ENCODE data around the gene TMC5. TPM values are rescaled to one million over a fixed set of nuclear protein-coding genes. Genes with fewer than 3 reads are reported as not detected.

The TMC5 gene
- total RNA-seq, 1 experiment from 2014 or later = 1.2 TPM

- no peak overlapping the region for H3K27ac Mint-ChIP-seq
- peaks cover 36 to 39% of the 10 kb centered on the region in 2 experiments for H3K4me1 Mint-ChIP-seq
- H2BK5ac ChIP-seq (ENCODE audit: insufficient read length, low read length) = no peak overlapping the region
- H3K4me1 ChIP-seq (ENCODE audit: insufficient read depth, low read length) = 0 out of 2 replicates have a peak, but pooled peaks cover 3% of the 10 kb centered on the region
- no peak overlapping the region for H2BK20ac ChIP-seq (ENCODE audit: low read depth, low read length, poor library complexity, severe bottlenecking)
- H3K18ac ChIP-seq (ENCODE audit: insufficient read length, low read depth, low read length) = no peak overlapping the region
- H3T11ph ChIP-seq (ENCODE audit: low read length) = no peak overlapping the region
- no peak overlapping the region for H4K5ac ChIP-seq (ENCODE audit: insufficient read length, low read depth, low read length)
- no peak overlapping the region for H2AK5ac ChIP-seq (ENCODE audit: insufficient read length, low read length)
- H3K9me3 ChIP-seq (ENCODE audit: control insufficient read depth, low read depth, low read length) = no peaks in the 10 kb centered on the region
- no peaks in the 10 kb centered on the region for H4K20me1 ChIP-seq (ENCODE audit: control insufficient read depth, insufficient read depth, insufficient read length)
- peaks cover 1 to 16% (median 16%) of the 10 kb centered on the region in 3 experiments; a peak in 5 of 7 replicates for H3K36me3 Mint-ChIP-seq (ENCODE audit: insufficient read depth in 1 of 3, low read depth in 3 of 3)
- H2AFZ ChIP-seq (ENCODE audit: low read length) = no peak overlapping the region
- WGBS (ENCODE audit: extremely low coverage, insufficient read length, low lambda C conversion rate) = no CpG with 5 or more reads among the region's 2 CpGs
- peak overlapping the region; percentile 100 for H3K4me2 ChIP-seq (ENCODE audit: insufficient read depth, insufficient read length, low read length)
- no peak overlapping the region for H2BK15ac ChIP-seq (ENCODE audit: low read depth, low read length)
- no peaks in the 10 kb centered on the region for H3K79me1 ChIP-seq (ENCODE audit: insufficient read depth, low read depth, low read length, poor library complexity, severe bottlenecking)
- no peak overlapping the region for H4K8ac ChIP-seq (replicated peaks; ENCODE audit: insufficient read length, low read depth, low read length)
- no peak overlapping the region for H3K56ac ChIP-seq (ENCODE audit: insufficient read length, low read depth, low read length)
- no peak overlapping the region for H4K91ac ChIP-seq (ENCODE audit: insufficient read length, low read depth, low read length)
- peaks cover 5% of the 10 kb centered on the region; the same call in 1 of the 2 replicates for H3K79me2 ChIP-seq (ENCODE audit: insufficient read depth, low read length)
- no peaks in the 10 kb centered on the region for H3K9me3 Mint-ChIP-seq
- peaks cover 18% of the 10 kb centered on the region for H3K23me2 ChIP-seq (ENCODE audit: insufficient read length, low read depth, low read length, poor library complexity, severe bottlenecking)
- no peaks in the 10 kb centered on the region for H3K27me3 Mint-ChIP-seq (ENCODE audit: low read depth)
- peak overlapping the region; percentile 71 for H3K9ac ChIP-seq (ENCODE audit: extremely low read depth, insufficient read length, low read length)
- H2BK120ac ChIP-seq (ENCODE audit: low read depth, low read length, poor library complexity, severe bottlenecking) = no peak overlapping the region
- no peak overlapping the region for H3K27ac ChIP-seq (ENCODE audit: insufficient read length, low read depth, low read length)
- TF ChIP-seq CTCF (conservative IDR thresholded peaks at IDR 0.05) = no peak
- no peak overlapping the region for H2BK12ac ChIP-seq (ENCODE audit: insufficient read length, low read depth, low read length)
- H3K23ac ChIP-seq (ENCODE audit: insufficient read length, low read depth, low read length) = no peak overlapping the region
- no peaks in the 10 kb centered on the region for H3K27me3 ChIP-seq (ENCODE audit: insufficient read depth, low read length)
- H3K14ac ChIP-seq (ENCODE audit: insufficient read depth, low read length) = no peak overlapping the region
- H3K4ac ChIP-seq (ENCODE audit: low read depth, low read length) = no peak overlapping the region
- no peak for DNase-seq
- H3K4me3 Mint-ChIP-seq = peak overlapping the region; percentile 91 to 96
Measured at GRCh38 chr16:19525385-19525723, 107.7 kb downstream of the TMC5 start.
